ENCODE results near the gene PGK2. TPM values are rescaled to one million over a fixed set of nuclear protein-coding genes. Genes with fewer than 3 reads are reported as not detected.

Gene PGK2
- total and polyA plus RNA-seq, 2 experiments from 2014 or later, result not detected

DNA sequence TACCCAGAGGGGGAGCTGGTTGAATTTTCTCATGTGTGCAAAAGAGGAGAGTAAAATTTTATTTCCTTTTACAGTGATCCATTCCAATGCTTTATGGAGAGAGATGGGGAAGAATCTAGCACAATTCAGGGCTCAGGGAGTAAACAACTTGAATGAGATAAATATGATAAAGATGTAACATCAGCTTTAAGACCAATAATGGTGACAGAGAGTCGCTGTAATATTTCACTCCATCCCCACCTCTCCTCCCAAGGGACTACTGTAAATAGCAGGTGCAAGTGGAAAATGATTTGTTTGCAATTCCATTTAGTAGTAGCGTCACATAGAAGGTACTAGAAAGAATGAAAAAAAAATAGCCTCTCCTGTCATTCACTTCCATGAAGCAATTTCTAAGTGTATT is 47.7 kb downstream of the PGK2 start:
- peaks cover 9% of the 10 kb centered on the region for H3K4me1 ChIP-seq (ENCODE audit: insufficient read depth)
- TF ChIP-seq, protein P1, sequence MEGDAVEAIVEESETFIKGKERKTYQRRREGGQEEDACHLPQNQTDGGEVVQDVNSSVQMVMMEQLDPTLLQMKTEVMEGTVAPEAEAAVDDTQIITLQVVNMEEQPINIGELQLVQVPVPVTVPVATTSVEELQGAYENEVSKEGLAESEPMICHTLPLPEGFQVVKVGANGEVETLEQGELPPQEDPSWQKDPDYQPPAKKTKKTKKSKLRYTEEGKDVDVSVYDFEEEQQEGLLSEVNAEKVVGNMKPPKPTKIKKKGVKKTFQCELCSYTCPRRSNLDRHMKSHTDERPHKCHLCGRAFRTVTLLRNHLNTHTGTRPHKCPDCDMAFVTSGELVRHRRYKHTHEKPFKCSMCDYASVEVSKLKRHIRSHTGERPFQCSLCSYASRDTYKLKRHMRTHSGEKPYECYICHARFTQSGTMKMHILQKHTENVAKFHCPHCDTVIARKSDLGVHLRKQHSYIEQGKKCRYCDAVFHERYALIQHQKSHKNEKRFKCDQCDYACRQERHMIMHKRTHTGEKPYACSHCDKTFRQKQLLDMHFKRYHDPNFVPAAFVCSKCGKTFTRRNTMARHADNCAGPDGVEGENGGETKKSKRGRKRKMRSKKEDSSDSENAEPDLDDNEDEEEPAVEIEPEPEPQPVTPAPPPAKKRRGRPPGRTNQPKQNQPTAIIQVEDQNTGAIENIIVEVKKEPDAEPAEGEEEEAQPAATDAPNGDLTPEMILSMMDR (IDR thresholded peaks at IDR 0.05; ENCODE audit: poor library complexity), result no peak
- TF ChIP-seq EZH2 (IDR thresholded peaks at IDR 0.05; ENCODE audit: borderline replicate concordance) (no peak), EZH2phosphoT487 (IDR thresholded peaks at IDR 0.05; ENCODE audit: low read depth, severe bottlenecking, unreplicated experiment) (no peak)
- no peak overlapping the region for H2AFZ ChIP-seq
- no peak overlapping the region for H3K4me2 ChIP-seq
- H3K9me2 ChIP-seq (replicated peaks; ENCODE audit: insufficient read depth), result no peaks in the 10 kb centered on the region
- no peak overlapping the region for H3K27ac ChIP-seq
- DNase-seq (ENCODE audit: low spot score), result no peak
- H3K27me3 ChIP-seq, result no peaks in the 10 kb centered on the region
- H3K36me3 ChIP-seq (replicated peaks; ENCODE audit: insufficient read depth, low read depth), result no peaks in the 10 kb centered on the region
- H3K79me2 ChIP-seq, result no peaks in the 10 kb centered on the region
- no peaks in the 10 kb centered on the region for H4K20me1 ChIP-seq (ENCODE audit: insufficient read depth, poor library complexity, severe bottlenecking)
- 91% methylated on average over 2 of the region's 2 CpGs for WGBS (ENCODE audit: low lambda C conversion rate, missing lambda C conversion rate)
- no peak overlapping the region for H3K4me3 ChIP-seq
- no peaks in the 10 kb centered on the region for H3K9me3 ChIP-seq (ENCODE audit: low read depth)

GRCh38 chr6:49736017-49736508 is 51.0 kb downstream of the PGK2 start:
- 34% methylated on average over 4 of the region's 4 CpGs for WGBS (ENCODE audit: low lambda C conversion rate, missing lambda C conversion rate)
- no peak for TF ChIP-seq EZH2phosphoT487 (IDR thresholded peaks at IDR 0.05; ENCODE audit: low read depth, severe bottlenecking, unreplicated experiment)
- TF ChIP-seq, protein P1 (IDR thresholded peaks at IDR 0.05; ENCODE audit: poor library complexity), result no peak
- TF ChIP-seq EZH2 (IDR thresholded peaks at IDR 0.05; ENCODE audit: borderline replicate concordance), result no peak
- Histone ChIP-seq H3K27ac (no peak overlapping the region), H4K20me1 (ENCODE audit: insufficient read depth, poor library complexity, severe bottlenecking) (no peaks in the 10 kb centered on the region), H2AFZ (no peak overlapping the region), H3K4me3 (no peak overlapping the region), H3K27me3 (no peaks in the 10 kb centered on the region), H3K9me3 (ENCODE audit: low read depth) (no peaks in the 10 kb centered on the region), H3K4me1 (ENCODE audit: insufficient read depth) (peaks cover 9% of the 10 kb centered on the region), H3K9me2 (replicated peaks; ENCODE audit: insufficient read depth) (no peaks in the 10 kb centered on the region), H3K36me3 (replicated peaks; ENCODE audit: insufficient read depth, low read depth) (no peaks in the 10 kb centered on the region), H3K4me2 (peak overlapping the region; percentile 2), H3K79me2 (no peaks in the 10 kb centered on the region)
- DNase-seq (ENCODE audit: low spot score), result no peak

Other genes with a start within 250 kb of the PGK2 start
- 1.7 and 2.9 TPM in 2 replicates for gene C6orf141, start 236.6 kb downstream of the PGK2 start, total RNA-seq
- gene C6orf141, start 236.6 kb downstream of the PGK2 start, polyA plus RNA-seq, result 4.2 and 4.5 TPM in 2 replicates
- gene RHAG, start 150.4 kb downstream of the PGK2 start, total RNA-seq, result not detected in 2 replicates
- gene RHAG, start 150.4 kb downstream of the PGK2 start, polyA plus RNA-seq, result not detected in 2 replicates
- gene CRISP2, start 73.7 kb downstream of the PGK2 start, total RNA-seq, result 0.57 TPM in 1 of 2 replicates, not detected in the other
- gene CRISP2, start 73.7 kb downstream of the PGK2 start, polyA plus RNA-seq, result 0.21 TPM in 1 of 2 replicates, not detected in the other
- gene CRISP3, start 42.9 kb downstream of the PGK2 start, total RNA-seq, result not detected in 2 replicates
- not detected in 2 replicates for gene CRISP3, start 42.9 kb downstream of the PGK2 start, polyA plus RNA-seq
- gene CRISP1, start 79.2 kb upstream of the PGK2 start, total RNA-seq, result not detected in 2 replicates
- gene CRISP1, start 79.2 kb upstream of the PGK2 start, polyA plus RNA-seq, result not detected in 2 replicates
- gene DEFB114, start 176.9 kb upstream of the PGK2 start, total RNA-seq, result not detected in 2 replicates
- not detected in 2 replicates for gene DEFB114, start 176.9 kb upstream of the PGK2 start, polyA plus RNA-seq
- not detected in 2 replicates for gene DEFB113, start 182.3 kb upstream of the PGK2 start, total RNA-seq
- gene DEFB113, start 182.3 kb upstream of the PGK2 start, polyA plus RNA-seq, result not detected in 2 replicates
- gene DEFB110, start 234.7 kb upstream of the PGK2 start, total RNA-seq, result not detected in 2 replicates
- gene DEFB110, start 234.7 kb upstream of the PGK2 start, polyA plus RNA-seq, result not detected in 2 replicates